HepG2 (cell line): ENCODE data around the gene AP3D1. TPM values are rescaled to one million over a fixed set of nuclear protein-coding genes. Genes with fewer than 3 reads are reported as not detected.

Experiments used
- CENPX ChIP-seq: sonication (generic); formaldehyde crosslinking; IDR thresholded peaks from 2 replicates; pipeline ENCODE4 v1.9.0; 2021; ENCODE audit warnings: mild to moderate bottlenecking, missing genetic modification reagents, moderate library complexity
- FOXA1 ChIP-seq, 2 experiments: fragments of 450-650 bp in 1 of 2; sonication (generic) in 1 of 2; formaldehyde crosslinking in 1 of 2; IDR thresholded peaks; 2 replicates each; pipeline versions ENCODE4 v1.4.0 to v1.6.1; 2016 to 2020; ENCODE audit warnings: missing genetic modification reagents in 1 of 2
- GATAD1 ChIP-seq: IDR thresholded peaks from 2 replicates; pipeline ENCODE4 v1.6.1; 2016; ENCODE audit warnings: missing genetic modification reagents, missing compliant biosample characterization
- GATAD2A ChIP-seq: IDR thresholded peaks from 2 replicates; pipeline ENCODE4 v1.6.1; 2016
- HNF1B ChIP-seq: sonication (generic); formaldehyde crosslinking; IDR thresholded peaks from 2 replicates; pipeline ENCODE4 v1.5.1; 2020; ENCODE audit warnings: mild to moderate bottlenecking, moderate library complexity, missing genetic modification reagents
- KLF6 ChIP-seq: IDR thresholded peaks from 2 replicates; pipeline ENCODE4 v1.8.0; 2016; ENCODE audit warnings: missing biosample characterization, missing genetic modification reagents
- MBNL3 ChIP-seq: fragments of 250-450 bp; sonication (Bioruptor Pico); conservative IDR thresholded peaks from 2 replicates; pipeline ENCODE4 v1.8.0; 2022; ENCODE audit warnings: mild to moderate bottlenecking, inconsistent platforms
- MXI1 ChIP-seq: IDR thresholded peaks from 3 replicates; pipeline ENCODE4 v1.6.1; 2012; ENCODE audit warnings: low read depth, low read length, inconsistent platforms, borderline replicate concordance
- MYC ChIP-seq: sonication (generic); formaldehyde crosslinking; IDR thresholded peaks from 2 replicates; pipeline ENCODE4 v1.9.0; 2021; ENCODE audit warnings: missing genetic modification reagents, borderline replicate concordance
- RFXANK ChIP-seq: IDR thresholded peaks from 2 replicates; pipeline ENCODE4 v1.6.1; 2016
- SOX13 ChIP-seq, 3 experiments: fragments of 450-650 bp in 1 of 3; sonication (generic) in 1 of 3; formaldehyde crosslinking in 1 of 3; IDR thresholded peaks in 2 of 3; conservative IDR thresholded peaks in 1 of 3; 2 replicates each; pipeline versions ENCODE4 v1.5.0 to v1.6.1; 2016 to 2020; ENCODE audit warnings: antibody characterized with exemption in 1 of 3, mild to moderate bottlenecking in 1 of 3, missing compliant biosample characterization in 1 of 3, missing genetic modification reagents in 1 of 3, moderate library complexity in 1 of 3
- ZFP36L1 ChIP-seq: sonication (generic); formaldehyde crosslinking; IDR thresholded peaks from 2 replicates; pipeline ENCODE4 v1.8.0; 2022; ENCODE audit warnings: mild to moderate bottlenecking, missing genetic modification reagents, moderate library complexity
- ZNF136 ChIP-seq: sonication (generic); formaldehyde crosslinking; IDR thresholded peaks from 2 replicates; pipeline ENCODE4 v1.8.1; 2022; ENCODE audit warnings: low read depth, mild to moderate bottlenecking, moderate library complexity, missing genetic modification reagents
- ZNF253 ChIP-seq: sonication (generic); formaldehyde crosslinking; IDR thresholded peaks from 2 replicates; pipeline ENCODE4 v1.8.0; 2022; ENCODE audit warnings: mild to moderate bottlenecking, missing genetic modification reagents, borderline replicate concordance
- ZNF331 ChIP-seq: sonication (generic); formaldehyde crosslinking; IDR thresholded peaks from 2 replicates; pipeline ENCODE4 v1.4.0; 2020; ENCODE audit warnings: missing genetic modification reagents
- polyA plus RNA-seq, 8 experiments: library from polyadenylated mRNA; depleted of rRNA in 3 of 8; stranded (reverse) in 7 of 8; unstranded in 1 of 8; fragments of >200 nt; fragmentation: Illumina TruSeq in 4 of 8; extraction: Trizol in 4 of 8; gene quantifications; 2 replicates each; pipeline versions ENCODE4 v1.2.1 to v1.2.3, GENCODE V29; 2011 to 2016; ENCODE audit warnings: low read depth in 4 of 8, missing spikeins in 1 of 8, mixed read lengths in 1 of 8; ENCODE audit not compliant: insufficient read depth in 1 of 8
- total RNA-seq, 5 experiments: library from RNA; depleted of rRNA; stranded (reverse); fragments of >200 nt; fragmentation: Illumina TruSeq; extraction: Trizol; gene quantifications; 2 replicates each; pipeline ENCODE4 v1.2.3, GENCODE V29; 2016; ENCODE audit warnings: low read depth in 1 of 5
- TF ChIP-seq, protein P1 (sequence below): sonication (generic); formaldehyde crosslinking; IDR thresholded peaks from one replicate; pipeline ENCODE4 v1.5.1; 2020; ENCODE audit warnings: mild to moderate bottlenecking, missing genetic modification reagents; ENCODE audit errors: not compliant biosample characterization
- TF ChIP-seq, protein P2 (sequence below): sonication (generic); formaldehyde crosslinking; IDR thresholded peaks from 2 replicates; pipeline ENCODE4 v1.4.0; 2020; ENCODE audit warnings: mild to moderate bottlenecking, missing genetic modification reagents

Gene AP3D1
- total and polyA plus RNA-seq, 2 of the 13 experiments (the other 11 are each of a cell fraction or from before 2014, with no cell fraction given): 68.0 to 82.6 TPM

GRCh38 chr19:2151339-2152229, at the start of gene AP3D1 (continued):
- TF ChIP-seq HNF1B (peak; percentile 38; the same call in 1 of the 2 replicates), ZNF253 (CRISPR knock-in tag) (no peak), KLF6 (CRISPR knock-in tag) (peak; percentile 73), MBNL3 (CRISPR knock-in tag) (no peak), SOX13 (IDR thresholded peaks at IDR 0.05) (no peak), SOX13 (CRISPR knock-in tag; conservative IDR thresholded peaks at IDR 0.05 in 1 of 2, IDR thresholded peaks at IDR 0.05 in 1 of 2) (0 out of 4 replicates have a peak, but pooled peaks of 1 of the 2 experiments have one; percentile 15), FOXA1 (IDR thresholded peaks at IDR 0.05) (no peak), FOXA1 (CRISPR knock-in tag; IDR thresholded peaks at IDR 0.05) (0 out of 2 replicates have a peak, but pooled peaks have one; percentile 2), GATAD1 (peak; percentile 48; the same call in 1 of the 2 replicates), RFXANK (CRISPR knock-in tag) (peak; percentile 63; the same call in 1 of the 2 replicates), ZNF331 (CRISPR knock-in tag) (no peak), CENPX (no peak), ZNF136 (0 out of 2 replicates have a peak, but pooled peaks have one; percentile 61), MXI1 (peak; percentile 100), MYC (CRISPR knock-in tag) (peak; percentile 84), GATAD2A (CRISPR knock-in tag) (no peak), ZFP36L1 (CRISPR knock-in tag) (0 out of 2 replicates have a peak, but pooled peaks have one; percentile 45)
- TF ChIP-seq, protein P1, sequence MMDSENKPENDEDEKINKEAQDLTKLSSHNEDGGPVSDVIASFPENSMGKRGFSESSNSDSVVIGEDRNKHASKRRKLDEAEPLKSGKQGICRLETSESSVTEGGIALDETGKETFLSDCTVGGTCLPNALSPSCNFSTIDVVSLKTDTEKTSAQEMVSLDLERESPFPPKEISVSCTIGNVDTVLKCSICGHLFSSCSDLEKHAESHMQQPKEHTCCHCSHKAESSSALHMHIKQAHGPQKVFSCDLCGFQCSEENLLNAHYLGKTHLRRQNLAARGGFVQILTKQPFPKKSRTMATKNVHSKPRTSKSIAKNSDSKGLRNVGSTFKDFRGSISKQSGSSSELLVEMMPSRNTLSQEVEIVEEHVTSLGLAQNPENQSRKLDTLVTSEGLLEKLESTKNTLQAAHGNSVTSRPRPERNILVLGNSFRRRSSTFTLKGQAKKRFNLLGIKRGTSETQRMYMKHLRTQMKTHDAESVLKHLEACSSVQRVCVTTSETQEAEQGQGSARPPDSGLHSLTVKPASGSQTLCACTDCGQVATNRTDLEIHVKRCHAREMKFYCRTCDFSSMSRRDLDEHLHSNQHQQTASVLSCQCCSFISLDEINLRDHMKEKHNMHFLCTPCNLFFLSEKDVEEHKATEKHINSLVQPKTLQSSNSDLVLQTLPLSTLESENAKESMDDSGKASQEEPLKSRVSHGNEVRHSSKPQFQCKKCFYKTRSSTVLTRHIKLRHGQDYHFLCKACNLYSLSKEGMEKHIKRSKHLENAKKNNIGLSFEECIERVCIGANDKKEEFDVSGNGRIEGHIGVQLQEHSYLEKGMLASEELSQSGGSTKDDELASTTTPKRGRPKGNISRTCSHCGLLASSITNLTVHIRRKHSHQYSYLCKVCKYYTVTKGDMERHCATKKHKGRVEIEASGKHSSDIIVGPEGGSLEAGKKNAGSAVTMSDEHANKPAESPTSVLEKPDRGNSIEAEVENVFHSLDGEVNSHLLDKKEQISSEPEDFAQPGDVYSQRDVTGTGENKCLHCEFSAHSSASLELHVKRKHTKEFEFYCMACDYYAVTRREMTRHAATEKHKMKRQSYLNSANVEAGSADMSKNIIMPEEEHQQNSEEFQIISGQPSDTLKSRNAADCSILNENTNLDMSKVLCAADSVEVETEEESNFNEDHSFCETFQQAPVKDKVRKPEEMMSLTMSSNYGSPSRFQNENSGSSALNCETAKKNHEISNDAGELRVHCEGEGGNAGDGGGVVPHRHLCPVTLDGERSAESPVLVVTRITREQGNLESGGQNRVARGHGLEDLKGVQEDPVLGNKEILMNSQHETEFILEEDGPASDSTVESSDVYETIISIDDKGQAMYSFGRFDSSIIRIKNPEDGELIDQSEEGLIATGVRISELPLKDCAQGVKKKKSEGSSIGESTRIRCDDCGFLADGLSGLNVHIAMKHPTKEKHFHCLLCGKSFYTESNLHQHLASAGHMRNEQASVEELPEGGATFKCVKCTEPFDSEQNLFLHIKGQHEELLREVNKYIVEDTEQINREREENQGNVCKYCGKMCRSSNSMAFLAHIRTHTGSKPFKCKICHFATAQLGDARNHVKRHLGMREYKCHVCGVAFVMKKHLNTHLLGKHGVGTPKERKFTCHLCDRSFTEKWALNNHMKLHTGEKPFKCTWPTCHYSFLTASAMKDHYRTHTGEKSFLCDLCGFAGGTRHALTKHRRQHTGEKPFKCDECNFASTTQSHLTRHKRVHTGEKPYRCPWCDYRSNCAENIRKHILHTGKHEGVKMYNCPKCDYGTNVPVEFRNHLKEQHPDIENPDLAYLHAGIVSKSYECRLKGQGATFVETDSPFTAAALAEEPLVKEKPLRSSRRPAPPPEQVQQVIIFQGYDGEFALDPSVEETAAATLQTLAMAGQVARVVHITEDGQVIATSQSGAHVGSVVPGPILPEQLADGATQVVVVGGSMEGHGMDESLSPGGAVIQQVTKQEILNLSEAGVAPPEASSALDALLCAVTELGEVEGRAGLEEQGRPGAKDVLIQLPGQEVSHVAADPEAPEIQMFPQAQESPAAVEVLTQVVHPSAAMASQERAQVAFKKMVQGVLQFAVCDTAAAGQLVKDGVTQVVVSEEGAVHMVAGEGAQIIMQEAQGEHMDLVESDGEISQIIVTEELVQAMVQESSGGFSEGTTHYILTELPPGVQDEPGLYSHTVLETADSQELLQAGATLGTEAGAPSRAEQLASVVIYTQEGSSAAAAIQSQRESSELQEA (CRISPR knock-in tag): no peak
- TF ChIP-seq, protein P2, sequence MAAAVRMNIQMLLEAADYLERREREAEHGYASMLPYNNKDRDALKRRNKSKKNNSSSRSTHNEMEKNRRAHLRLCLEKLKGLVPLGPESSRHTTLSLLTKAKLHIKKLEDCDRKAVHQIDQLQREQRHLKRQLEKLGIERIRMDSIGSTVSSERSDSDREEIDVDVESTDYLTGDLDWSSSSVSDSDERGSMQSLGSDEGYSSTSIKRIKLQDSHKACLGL (CRISPR knock-in tag): peak; percentile 99; the same call in 1 of the 2 replicates
